ENCODE measurements around the gene BRICD5. TPM values are rescaled to one million over a fixed set of nuclear protein-coding genes. Genes with fewer than 3 reads are reported as not detected.

Gene BRICD5
- total RNA-seq, 4 donors from 2014 or later, result 0.72 to 10.3 (median 3.5) TPM

DNA sequence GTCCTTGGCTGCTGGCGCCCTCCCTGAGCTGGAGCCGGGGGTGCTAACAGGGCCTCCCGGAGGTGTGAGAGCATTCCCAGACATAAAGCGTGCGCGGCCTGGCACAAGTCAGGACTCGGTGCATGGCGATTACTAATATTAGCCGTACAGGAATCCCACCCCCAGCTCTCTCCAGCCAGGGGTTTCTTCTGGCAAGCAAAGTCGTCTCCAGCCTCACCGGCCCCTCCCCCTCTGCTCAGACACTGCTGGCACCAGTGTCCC lies 19.3 kb downstream of the BRICD5 start:
- H3K27ac ChIP-seq, result no peak overlapping the region
- TF ChIP-seq, protein P1, sequence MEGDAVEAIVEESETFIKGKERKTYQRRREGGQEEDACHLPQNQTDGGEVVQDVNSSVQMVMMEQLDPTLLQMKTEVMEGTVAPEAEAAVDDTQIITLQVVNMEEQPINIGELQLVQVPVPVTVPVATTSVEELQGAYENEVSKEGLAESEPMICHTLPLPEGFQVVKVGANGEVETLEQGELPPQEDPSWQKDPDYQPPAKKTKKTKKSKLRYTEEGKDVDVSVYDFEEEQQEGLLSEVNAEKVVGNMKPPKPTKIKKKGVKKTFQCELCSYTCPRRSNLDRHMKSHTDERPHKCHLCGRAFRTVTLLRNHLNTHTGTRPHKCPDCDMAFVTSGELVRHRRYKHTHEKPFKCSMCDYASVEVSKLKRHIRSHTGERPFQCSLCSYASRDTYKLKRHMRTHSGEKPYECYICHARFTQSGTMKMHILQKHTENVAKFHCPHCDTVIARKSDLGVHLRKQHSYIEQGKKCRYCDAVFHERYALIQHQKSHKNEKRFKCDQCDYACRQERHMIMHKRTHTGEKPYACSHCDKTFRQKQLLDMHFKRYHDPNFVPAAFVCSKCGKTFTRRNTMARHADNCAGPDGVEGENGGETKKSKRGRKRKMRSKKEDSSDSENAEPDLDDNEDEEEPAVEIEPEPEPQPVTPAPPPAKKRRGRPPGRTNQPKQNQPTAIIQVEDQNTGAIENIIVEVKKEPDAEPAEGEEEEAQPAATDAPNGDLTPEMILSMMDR (IDR thresholded peaks at IDR 0.05), result no peak
- TF ChIP-seq POLR2AphosphoS5 (IDR thresholded peaks at IDR 0.05) (no peak), EP300 (IDR thresholded peaks at IDR 0.05) (no peak), POLR2A (IDR thresholded peaks at IDR 0.05) (no peak)
- H3K4me1 ChIP-seq, result peaks cover 0 to 15% (median 9%) of the 10 kb centered on the region in 3 donors
- WGBS, 2 donors (ENCODE audit: low coverage in 1 of 2), result 72 to 81% methylated on average over 5 to 8 of the region's 11 CpGs
- H3K9me3 ChIP-seq, result no peaks in the 10 kb centered on the region
- no peak for ATAC-seq
- peaks cover 40% of the 10 kb centered on the region for H3K27me3 ChIP-seq
- H3K36me3 ChIP-seq, result no peaks in the 10 kb centered on the region
- H3K4me3 ChIP-seq, result no peak overlapping the region

DNA sequence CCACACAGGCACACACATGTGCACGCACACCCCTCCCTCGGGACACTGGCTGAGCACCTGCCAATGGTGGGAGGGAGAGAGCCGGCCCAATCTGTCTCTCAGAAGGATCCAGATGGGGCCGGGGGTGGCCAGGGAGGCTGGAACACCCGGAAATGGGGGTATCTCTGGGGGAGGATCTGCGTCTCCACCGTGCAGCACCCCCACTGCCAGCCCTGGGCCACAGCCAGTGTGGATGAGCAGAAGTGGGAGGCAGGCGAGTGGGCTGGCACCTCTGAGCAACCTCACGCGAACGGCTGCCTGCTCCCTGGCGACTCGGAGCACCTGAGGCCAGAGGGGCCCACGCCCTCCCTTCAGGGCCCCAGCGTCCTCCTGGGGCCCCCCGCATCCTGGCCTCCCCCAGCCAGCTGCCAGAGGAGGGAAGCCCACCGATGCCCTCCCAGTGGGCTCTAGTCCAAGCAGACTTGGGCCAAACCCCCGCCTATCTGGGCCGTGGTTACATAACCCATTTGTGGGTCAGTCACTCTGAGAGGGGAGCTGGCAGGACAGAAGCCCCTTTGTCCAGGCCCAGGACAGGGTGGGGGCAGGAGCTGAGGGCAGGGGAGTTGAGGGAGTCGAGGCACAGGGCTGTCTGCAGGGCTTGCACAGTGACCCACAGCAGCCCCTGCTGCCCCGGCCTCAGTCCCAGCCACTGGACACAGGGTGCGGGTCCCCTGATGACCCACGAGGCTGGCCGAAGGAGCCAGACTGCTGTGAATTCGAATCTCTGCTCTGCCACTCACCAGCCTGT lies 19.8 kb downstream of the BRICD5 start:
- no peaks in the 10 kb centered on the region for H3K9me3 ChIP-seq
- peaks cover 0 to 11% (median 6%) of the 10 kb centered on the region in 3 donors for H3K4me1 ChIP-seq
- 78% methylated on average over 4 of the region's 25 CpGs; no CpG with 5 or more reads in 1 of the 2 donors for WGBS, 2 donors (ENCODE audit: low coverage in 1 of 2)
- H3K27me3 ChIP-seq, result peaks cover 36% of the 10 kb centered on the region
- H3K27ac ChIP-seq, result no peak overlapping the region
- H3K4me3 ChIP-seq, result no peak overlapping the region
- no peak for TF ChIP-seq POLR2AphosphoS5 (IDR thresholded peaks at IDR 0.05)
- no peak for TF ChIP-seq POLR2A (IDR thresholded peaks at IDR 0.05)
- TF ChIP-seq EP300 (IDR thresholded peaks at IDR 0.05), result no peak
- ATAC-seq, result no peak
- no peaks in the 10 kb centered on the region for H3K36me3 ChIP-seq

DNA sequence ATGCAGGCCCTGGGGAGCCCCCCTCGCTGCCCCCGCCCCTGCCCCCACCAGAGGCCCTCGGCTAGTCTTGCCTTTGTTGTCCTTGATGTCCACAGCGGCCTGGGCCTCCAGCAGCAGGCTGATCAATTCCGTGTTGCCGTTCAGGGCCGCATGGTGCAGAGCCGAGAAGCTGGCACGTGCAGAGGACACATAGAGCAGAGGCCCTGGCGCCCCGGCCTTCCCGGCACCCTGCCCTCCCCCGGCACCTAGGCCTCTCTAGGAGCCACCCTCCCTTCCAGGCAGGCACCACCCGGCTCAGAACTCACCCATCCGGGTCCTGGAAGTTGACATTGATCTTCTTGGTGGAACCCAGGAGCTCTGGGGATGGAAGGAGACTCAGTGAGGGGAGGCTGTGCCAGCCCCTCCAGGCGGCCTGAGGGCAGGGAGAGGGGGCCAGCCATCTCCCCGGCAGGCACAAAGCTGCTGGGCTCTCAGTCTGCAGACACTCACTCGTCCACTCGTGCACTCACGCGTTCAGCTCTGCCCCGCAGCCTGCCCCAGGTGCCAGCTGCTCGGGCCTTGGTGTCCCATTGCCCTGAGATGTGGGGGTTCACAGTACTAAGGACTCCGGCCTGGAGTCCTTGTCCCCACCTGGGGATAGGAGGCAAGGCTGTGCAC lies 20.5 kb downstream of the BRICD5 start:
- no peak overlapping the region for H3K27ac ChIP-seq
- TF ChIP-seq, protein P1 (IDR thresholded peaks at IDR 0.05), result no peak
- TF ChIP-seq EP300 (IDR thresholded peaks at IDR 0.05), result no peak
- TF ChIP-seq POLR2AphosphoS5 (IDR thresholded peaks at IDR 0.05), result no peak
- no peak for TF ChIP-seq POLR2A (IDR thresholded peaks at IDR 0.05)
- H3K4me3 ChIP-seq, result no peak overlapping the region
- WGBS, 2 donors (ENCODE audit: low coverage in 1 of 2), result no CpG with 5 or more reads among the region's 24 CpGs
- H3K27me3 ChIP-seq, result peaks cover 29% of the 10 kb centered on the region
- ATAC-seq, result no peak
- H3K36me3 ChIP-seq, result no peaks in the 10 kb centered on the region
- H3K4me1 ChIP-seq, result peaks cover 0 to 3% (median 0%) of the 10 kb centered on the region in 3 donors
- H3K9me3 ChIP-seq, result no peaks in the 10 kb centered on the region

DNA sequence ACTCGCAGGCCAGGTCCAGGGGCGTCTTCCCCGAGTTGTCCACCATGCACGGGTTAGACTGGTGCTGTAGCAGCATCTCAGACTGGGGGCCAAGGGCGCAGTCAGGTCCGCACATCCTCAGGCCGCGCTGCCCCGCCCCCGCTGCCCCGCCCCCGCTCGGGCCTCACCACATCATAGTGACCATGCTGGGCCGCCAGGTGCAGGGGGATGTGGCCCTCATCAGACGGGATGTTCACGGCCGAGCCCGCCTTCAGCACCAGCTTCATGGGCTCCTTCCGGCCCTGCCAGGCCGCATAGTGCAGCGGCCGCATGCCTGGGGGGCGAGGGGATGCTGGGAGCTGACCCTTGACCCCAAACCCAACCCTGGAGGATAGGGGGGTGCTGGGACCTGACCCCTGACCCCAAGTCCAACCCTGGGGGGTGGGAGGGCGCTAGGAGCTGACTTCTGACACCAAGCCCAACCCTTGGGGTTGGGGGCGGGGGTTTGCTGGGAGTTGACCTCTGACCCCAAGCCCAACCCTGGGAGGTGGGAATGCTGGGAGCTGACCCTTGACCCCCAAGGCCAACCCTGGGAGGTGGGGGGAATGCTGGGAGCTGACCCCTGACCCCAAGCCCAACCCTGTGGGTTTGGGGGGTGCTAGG lies 21.3 kb downstream of the BRICD5 start:
- TF ChIP-seq POLR2A (IDR thresholded peaks at IDR 0.05), result no peak
- no peak for TF ChIP-seq EP300 (IDR thresholded peaks at IDR 0.05)
- TF ChIP-seq, protein P1 (IDR thresholded peaks at IDR 0.05), result no peak
- no peak for TF ChIP-seq POLR2AphosphoS5 (IDR thresholded peaks at IDR 0.05)
- no peak for ATAC-seq
- Histone ChIP-seq H3K9me3 (no peaks in the 10 kb centered on the region), H3K4me1 (no peaks in the 10 kb centered on the region), H3K36me3 (no peaks in the 10 kb centered on the region), H3K4me3 (no peak overlapping the region), H3K27ac (no peak overlapping the region), H3K27me3 (peaks cover 21% of the 10 kb centered on the region)
- WGBS, 2 donors (ENCODE audit: low coverage in 1 of 2), result no CpG with 5 or more reads among the region's 25 CpGs

DNA sequence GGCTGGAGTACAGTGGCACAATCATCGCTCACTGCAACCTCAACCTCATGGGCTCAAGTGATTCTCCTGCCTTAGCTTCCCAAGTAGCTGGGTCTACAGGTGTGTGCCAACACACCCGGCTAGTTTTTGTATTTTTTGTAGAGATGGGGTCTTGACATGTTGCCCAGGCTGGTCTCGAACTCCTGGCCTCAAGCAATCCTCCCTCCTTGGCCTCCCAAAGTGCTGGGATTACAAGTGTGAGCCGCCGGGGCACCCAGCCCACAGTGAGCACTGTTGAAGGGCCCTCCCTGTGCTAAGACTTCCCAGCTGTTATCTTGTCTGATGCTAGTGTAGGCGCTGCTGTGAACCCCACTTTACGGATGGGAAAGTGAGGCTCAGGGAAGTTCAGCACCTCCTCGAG lies 22.3 kb downstream of the BRICD5 start:
- H3K27me3 ChIP-seq, result peaks cover 11% of the 10 kb centered on the region
- no peak for ATAC-seq
- no peak overlapping the region for H3K4me3 ChIP-seq
- 87% methylated on average over 3 of the region's 8 CpGs; no CpG with 5 or more reads in 1 of the 2 donors for WGBS, 2 donors (ENCODE audit: low coverage in 1 of 2)
- no peaks in the 10 kb centered on the region for H3K4me1 ChIP-seq
- no peak for TF ChIP-seq POLR2AphosphoS5 (IDR thresholded peaks at IDR 0.05)
- no peak for TF ChIP-seq EP300 (IDR thresholded peaks at IDR 0.05)
- TF ChIP-seq, protein P1 (IDR thresholded peaks at IDR 0.05), result no peak
- TF ChIP-seq POLR2A (IDR thresholded peaks at IDR 0.05), result no peak
- H3K27ac ChIP-seq, result no peak overlapping the region
- no peaks in the 10 kb centered on the region for H3K9me3 ChIP-seq
- H3K36me3 ChIP-seq, result no peaks in the 10 kb centered on the region

Measured in gastroesophageal sphincter (tissue), 4 donors.